HG02571 (cell line): ENCODE measurements around the gene MRPS23.
A peak's percentile ranks its signal among the peaks of the same experiment; 100 is the strongest.

Experiments used
- ATAC-seq: cut with Tn5 transposase; IDR thresholded peaks from one replicate; pipeline ENCODE4 v1.9.1; 2021; ENCODE audit warnings: mild to moderate bottlenecking, moderate library complexity; ENCODE audit not compliant: unreplicated experiment

MRPS23 gene

GRCh38 chr17:57879437-57880085 lies 29.7 kb upstream of the MRPS23 start:
- no peak for ATAC-seq

- ATAC-seq, result no peak
Measured at GRCh38 chr17:57877803-57878377, 28.0 kb upstream of the MRPS23 start.

GRCh38 chr17:57876866-57877237 lies 27.0 kb upstream of the MRPS23 start:
- no peak for ATAC-seq

- no peak for ATAC-seq
Measured at GRCh38 chr17:57876023-57876865, 26.4 kb upstream of the MRPS23 start.

- ATAC-seq, result no peak
Measured at GRCh38 chr17:57875290-57876022, 25.6 kb upstream of the MRPS23 start.

GRCh38 chr17:57874434-57875289 lies 24.8 kb upstream of the MRPS23 start:
- no peak for ATAC-seq

GRCh38 chr17:57874058-57874419 lies 24.2 kb upstream of the MRPS23 start:
- ATAC-seq, result no peak

- ATAC-seq, result no peak
Measured at GRCh38 chr17:57873261-57874057, 23.6 kb upstream of the MRPS23 start.

- ATAC-seq, result no peak
Measured at GRCh38 chr17:57872536-57872935, 22.7 kb upstream of the MRPS23 start.

- ATAC-seq, result no peak
Measured at GRCh38 chr17:57871863-57872262, 22.0 kb upstream of the MRPS23 start.

- ATAC-seq, result no peak
Measured at GRCh38 chr17:57871155-57871554, 21.3 kb upstream of the MRPS23 start.

GRCh38 chr17:57870283-57870635 lies 20.4 kb upstream of the MRPS23 start:
- no peak for ATAC-seq

GRCh38 chr17:57869617-57870282 lies 19.9 kb upstream of the MRPS23 start:
- no peak for ATAC-seq

GRCh38 chr17:57868910-57869616 lies 19.2 kb upstream of the MRPS23 start:
- no peak for ATAC-seq

- peak; percentile 83 for ATAC-seq
Measured at GRCh38 chr17:57868007-57868909, 18.4 kb upstream of the MRPS23 start.

GRCh38 chr17:57867126-57867525 lies 17.3 kb upstream of the MRPS23 start:
- ATAC-seq, result no peak

- no peak for ATAC-seq
Measured at GRCh38 chr17:57866723-57867122, 16.9 kb upstream of the MRPS23 start.

- no peak for ATAC-seq
Measured at GRCh38 chr17:57866319-57866718, 16.5 kb upstream of the MRPS23 start.
